HepG2 (cell line): ENCODE data around the gene CDA. TPM values are rescaled to one million over a fixed set of nuclear protein-coding genes. Genes with fewer than 3 reads are reported as not detected.
A peak's percentile ranks its signal among the peaks of the same experiment; 100 is the strongest.

Experiments used
- AGO2 ChIP-seq: fragments of 200-400 bp; formaldehyde crosslinking; optimal IDR thresholded peaks from 2 replicates; pipeline ENCODE3; 2017; ENCODE audit warnings: mild to moderate bottlenecking, low read depth, low read length, moderate library complexity
- AHDC1 ChIP-seq: sonication (generic); formaldehyde crosslinking; IDR thresholded peaks from 2 replicates; pipeline ENCODE4 v1.5.1; 2020; ENCODE audit warnings: mild to moderate bottlenecking, missing genetic modification reagents, borderline replicate concordance
- ATM ChIP-seq: fragments of 450-650 bp; IDR thresholded peaks from 2 replicates; pipeline ENCODE4 v1.7.1; 2017; ENCODE audit warnings: mild to moderate bottlenecking, borderline replicate concordance
- FLYWCH1 ChIP-seq: sonication (generic); formaldehyde crosslinking; IDR thresholded peaks from 2 replicates; pipeline ENCODE4 v1.8.1; 2023; ENCODE audit warnings: mild to moderate bottlenecking, missing genetic modification reagents
- HDAC2 ChIP-seq: sonication (generic); formaldehyde crosslinking; IDR thresholded peaks from 2 replicates; pipeline ENCODE4 v1.4.0; 2020; ENCODE audit warnings: missing genetic modification reagents
- HNRNPH1 ChIP-seq: fragments of 200-400 bp; formaldehyde crosslinking; optimal IDR thresholded peaks from 2 replicates; pipeline ENCODE3; 2017; ENCODE audit warnings: mild to moderate bottlenecking, low read depth, low read length
- KAT8 ChIP-seq: IDR thresholded peaks from 2 replicates; pipeline ENCODE4 v1.6.1; 2016; ENCODE audit warnings: missing genetic modification reagents, missing compliant biosample characterization
- NFYC ChIP-seq: IDR thresholded peaks from 2 replicates; pipeline ENCODE4 v1.6.1; 2016; ENCODE audit warnings: missing genetic modification reagents, missing compliant biosample characterization
- NRL ChIP-seq: sonication (generic); formaldehyde crosslinking; IDR thresholded peaks from 2 replicates; pipeline ENCODE4 v1.5.0; 2020; ENCODE audit warnings: missing genetic modification reagents, mild to moderate bottlenecking, moderate library complexity, borderline replicate concordance
- PAF1 ChIP-seq: IDR thresholded peaks from 2 replicates; pipeline ENCODE4 v1.6.1; 2016; ENCODE audit warnings: missing genetic modification reagents, missing compliant biosample characterization
- POLR2AphosphoS2 ChIP-seq: IDR thresholded peaks from 2 replicates; pipeline ENCODE4 v1.6.1; 2011; ENCODE audit warnings: low read depth, low read length, improper control_type of control experiment
- RAD51 ChIP-seq: fragments of 450-650 bp; IDR thresholded peaks from 2 replicates; pipeline ENCODE4 v1.6.1; 2016; ENCODE audit warnings: borderline replicate concordance
- ZC3H4 ChIP-seq: sonication (generic); formaldehyde crosslinking; IDR thresholded peaks from 2 replicates; pipeline ENCODE4 v1.4.0; 2020; ENCODE audit warnings: missing genetic modification reagents, borderline replicate concordance
- ZNF180 ChIP-seq: sonication (generic); formaldehyde crosslinking; IDR thresholded peaks from 2 replicates; pipeline ENCODE4 v1.4.0; 2020; ENCODE audit warnings: low read depth, missing genetic modification reagents, borderline replicate concordance
- ZNF292 ChIP-seq: sonication (generic); formaldehyde crosslinking; IDR thresholded peaks from 2 replicates; pipeline ENCODE4 v1.8.1; 2022; ENCODE audit warnings: mild to moderate bottlenecking, low read depth, missing genetic modification reagents, borderline replicate concordance
- ZNF331 ChIP-seq: sonication (generic); formaldehyde crosslinking; IDR thresholded peaks from 2 replicates; pipeline ENCODE4 v1.4.0; 2020; ENCODE audit warnings: missing genetic modification reagents
- ZNF670 ChIP-seq: sonication (generic); formaldehyde crosslinking; IDR thresholded peaks from 2 replicates; pipeline ENCODE4 v1.8.0; 2022; ENCODE audit warnings: mild to moderate bottlenecking, missing genetic modification reagents, borderline replicate concordance
- ZNF782 ChIP-seq: sonication (generic); formaldehyde crosslinking; IDR thresholded peaks from 2 replicates; pipeline ENCODE4 v1.4.0; 2020; ENCODE audit warnings: missing genetic modification reagents, mild to moderate bottlenecking, borderline replicate concordance
- ZNF792 ChIP-seq: IDR thresholded peaks from 2 replicates; pipeline ENCODE4 v1.6.1; 2016
- ZSCAN22 ChIP-seq: sonication (generic); formaldehyde crosslinking; IDR thresholded peaks from 2 replicates; pipeline ENCODE4 v1.4.0; 2020; ENCODE audit warnings: mild to moderate bottlenecking, missing genetic modification reagents
- polyA plus RNA-seq, 8 experiments: library from polyadenylated mRNA; depleted of rRNA in 3 of 8; stranded (reverse) in 7 of 8; unstranded in 1 of 8; fragments of >200 nt; fragmentation: Illumina TruSeq in 4 of 8; extraction: Trizol in 4 of 8; gene quantifications; 2 replicates each; pipeline versions ENCODE4 v1.2.1 to v1.2.3, GENCODE V29; 2011 to 2016; ENCODE audit warnings: low read depth in 4 of 8, missing spikeins in 1 of 8, mixed read lengths in 1 of 8; ENCODE audit not compliant: insufficient read depth in 1 of 8
- total RNA-seq, 5 experiments: library from RNA; depleted of rRNA; stranded (reverse); fragments of >200 nt; fragmentation: Illumina TruSeq; extraction: Trizol; gene quantifications; 2 replicates each; pipeline ENCODE4 v1.2.3, GENCODE V29; 2016; ENCODE audit warnings: low read depth in 1 of 5

The CDA gene
- total and polyA plus RNA-seq, 2 of the 13 experiments (the other 11 are each of a cell fraction or from before 2014, with no cell fraction given), result 0.66 to 2.1 TPM

- no peak for TF ChIP-seq ZNF180 (CRISPR knock-in tag)
- TF ChIP-seq FLYWCH1 (CRISPR knock-in tag), result no peak
- no peak for TF ChIP-seq ZNF292
- no peak for TF ChIP-seq ZNF331 (CRISPR knock-in tag)
- no peak for TF ChIP-seq ZNF670
- TF ChIP-seq NFYC (CRISPR knock-in tag), result peak; percentile 77
- TF ChIP-seq KAT8 (CRISPR knock-in tag), result 0 out of 2 replicates have a peak, but pooled peaks have one; percentile 15
- no peak for TF ChIP-seq ZSCAN22
- TF ChIP-seq PAF1 (CRISPR knock-in tag), result no peak
- TF ChIP-seq POLR2AphosphoS2, result no peak
- TF ChIP-seq NRL, result no peak
- no peak for TF ChIP-seq ZC3H4 (CRISPR knock-in tag)
- no peak for TF ChIP-seq HNRNPH1
- no peak for TF ChIP-seq HDAC2 (CRISPR knock-in tag)
- TF ChIP-seq AGO2, result no peak
- TF ChIP-seq ATM, result no peak
- TF ChIP-seq ZNF782 (CRISPR knock-in tag), result no peak
- TF ChIP-seq RAD51, result peak; percentile 56
- TF ChIP-seq ZNF792 (CRISPR knock-in tag), result no peak
- TF ChIP-seq AHDC1 (CRISPR knock-in tag), result no peak
Observed at GRCh38 chr1:20666804-20667203, 77.9 kb downstream of the CDA start (continued).

Other genes starting within 250 kb of the CDA start
- gene CAMK2N1, start 102.9 kb upstream of the CDA start, total RNA-seq (2016; rRNA removed; fragmentation: Illumina TruSeq; extraction: Trizol), result 38.6 and 44.3 TPM in 2 replicates
- 32.7 and 38.0 TPM in 2 replicates for gene CAMK2N1, start 102.9 kb upstream of the CDA start, polyA plus RNA-seq (2011; rRNA removed)
- 13.5 and 26.5 TPM in 2 replicates for gene MUL1, start 80.9 kb upstream of the CDA start, total RNA-seq (2016; rRNA removed; fragmentation: Illumina TruSeq; extraction: Trizol)
- gene MUL1, start 80.9 kb upstream of the CDA start, polyA plus RNA-seq (2011; rRNA removed), result 21.5 and 27.5 TPM in 2 replicates
- 3.2 and 3.7 TPM in 2 replicates for gene FAM43B, start 36.5 kb upstream of the CDA start, total RNA-seq (2016; rRNA removed; fragmentation: Illumina TruSeq; extraction: Trizol)
- gene FAM43B, start 36.5 kb upstream of the CDA start, polyA plus RNA-seq (2011; rRNA removed), result 0.63 and 0.80 TPM in 2 replicates
- 13.1 and 15.3 TPM in 2 replicates for gene PINK1, start 44.4 kb downstream of the CDA start, total RNA-seq (2016; rRNA removed; fragmentation: Illumina TruSeq; extraction: Trizol)
- gene PINK1, start 44.4 kb downstream of the CDA start, polyA plus RNA-seq (2011; rRNA removed), result 16.1 and 22.2 TPM in 2 replicates
- 167 and 335 TPM in 2 replicates for gene DDOST, start 72.3 kb downstream of the CDA start, total RNA-seq (2016; rRNA removed; fragmentation: Illumina TruSeq; extraction: Trizol)
- 485 and 494 TPM in 2 replicates for gene DDOST, start 72.3 kb downstream of the CDA start, polyA plus RNA-seq (2011; rRNA removed)
- gene KIF17, start 128.9 kb downstream of the CDA start, total RNA-seq (2016; rRNA removed; fragmentation: Illumina TruSeq; extraction: Trizol), result 0.24 and 0.25 TPM in 2 replicates
- gene KIF17, start 128.9 kb downstream of the CDA start, polyA plus RNA-seq (2011; rRNA removed), result 0.44 and 0.52 TPM in 2 replicates
- gene SH2D5, start 143.6 kb downstream of the CDA start, total RNA-seq (2016; rRNA removed; fragmentation: Illumina TruSeq; extraction: Trizol), result 1.7 and 3.4 TPM in 2 replicates
- gene SH2D5, start 143.6 kb downstream of the CDA start, polyA plus RNA-seq (2011; rRNA removed), result 1.2 and 1.4 TPM in 2 replicates
- gene HP1BP3, start 198.2 kb downstream of the CDA start, total RNA-seq (2016; rRNA removed; fragmentation: Illumina TruSeq; extraction: Trizol), result 137 and 163 TPM in 2 replicates
- 88.7 and 98.5 TPM in 2 replicates for gene HP1BP3, start 198.2 kb downstream of the CDA start, polyA plus RNA-seq (2011; rRNA removed)